LNCaP clone FGC (cell line): ENCODE results near the gene DNAJC19.

Experiments
- DNase-seq: peaks from one replicate; pipeline ENCODE4 v3.0.0-alpha.2; 2011; ENCODE audit warnings: low read depth
- H3K4me3 ChIP-seq: 2 replicates; pipeline ENCODE4 v1.5.1; 2011; ENCODE audit warnings: mild to moderate bottlenecking, low read depth, low read length, control low read depth
- CTCF ChIP-seq: IDR thresholded peaks from 2 replicates; pipeline ENCODE4 v1.5.1; 2012; ENCODE audit warnings: mild to moderate bottlenecking; ENCODE audit not compliant: control insufficient read depth, insufficient read depth; ENCODE audit errors: extremely low read depth

The DNAJC19 gene

GRCh38 chr3:180961552-180961951, 28.0 kb downstream of the DNAJC19 start:
- no peak overlapping the region for H3K4me3 ChIP-seq
- no peak for DNase-seq
- no peak for TF ChIP-seq CTCF

- no peak overlapping the region for H3K4me3 ChIP-seq
- DNase-seq = no peak
- TF ChIP-seq CTCF = no peak
Observed at GRCh38 chr3:180961087-180961486, 28.4 kb downstream of the DNAJC19 start.

- no peak for TF ChIP-seq CTCF
- DNase-seq = no peak
- H3K4me3 ChIP-seq = no peak overlapping the region
Observed at GRCh38 chr3:180959691-180960090, 29.8 kb downstream of the DNAJC19 start.

- H3K4me3 ChIP-seq = no peak overlapping the region
- DNase-seq = no peak
- TF ChIP-seq CTCF = no peak
Observed at GRCh38 chr3:180947761-180948390, 41.7 kb downstream of the DNAJC19 start.

- H3K4me3 ChIP-seq = no peak overlapping the region
- no peak for TF ChIP-seq CTCF
- DNase-seq = no peak
Observed at GRCh38 chr3:180940826-180941225, 48.7 kb downstream of the DNAJC19 start.

- no peak overlapping the region for H3K4me3 ChIP-seq
- no peak for DNase-seq
- TF ChIP-seq CTCF = no peak
Observed at GRCh38 chr3:180934638-180935037, 54.9 kb downstream of the DNAJC19 start.
